ENCODE data around the gene OCEL1.
"Not testable (repeated sequence)": the region's sequence is repeated elsewhere in the genome, so short reads cannot be mapped to it uniquely, and the experiment has no call there.

The OCEL1 gene

GRCh38 chr19:17255150-17255621 is 29.2 kb downstream of the OCEL1 start:
- no peaks in the 10 kb centered on the region for H3K9me3 ChIP-seq
- in situ Hi-C loops (cut with MboI; ENCODE audit: low sequenced_read_pairs) = no loop called here
- H3K36me3 ChIP-seq (replicated peaks) = no peaks in the 10 kb centered on the region
- H3K4me3 ChIP-seq = no peak overlapping the region
- no peak for DNase-seq (ENCODE audit: low spot score in 2 of 2)
- H3K4me1 ChIP-seq = no peaks in the 10 kb centered on the region
- H3K27me3 ChIP-seq (ENCODE audit: low read depth) = no peaks in the 10 kb centered on the region

- no peak overlapping the region for H3K4me3 ChIP-seq
- no peak for DNase-seq (ENCODE audit: low spot score in 2 of 2)
- no peaks in the 10 kb centered on the region for H3K27me3 ChIP-seq (ENCODE audit: low read depth)
- peaks cover 2% of the 10 kb centered on the region for H3K4me1 ChIP-seq
- H3K36me3 ChIP-seq (replicated peaks) = no peaks in the 10 kb centered on the region
- no peaks in the 10 kb centered on the region for H3K9me3 ChIP-seq
- in situ Hi-C loops (cut with MboI; ENCODE audit: low sequenced_read_pairs) = no loop called here
Observed at GRCh38 chr19:17256130-17256529, 30.1 kb downstream of the OCEL1 start.

GRCh38 chr19:17259118-17259780 is 33.2 kb downstream of the OCEL1 start:
- H3K4me1 ChIP-seq = peaks cover 2% of the 10 kb centered on the region
- no peaks in the 10 kb centered on the region for H3K9me3 ChIP-seq
- no peaks in the 10 kb centered on the region for H3K36me3 ChIP-seq (replicated peaks)
- H3K27me3 ChIP-seq (ENCODE audit: low read depth) = no peaks in the 10 kb centered on the region
- H3K4me3 ChIP-seq = no peak overlapping the region
- DNase-seq (ENCODE audit: low spot score in 2 of 2) = no peak
- in situ Hi-C loops (cut with MboI; ENCODE audit: low sequenced_read_pairs) = no loop called here

GRCh38 chr19:17259934-17260333 is 33.9 kb downstream of the OCEL1 start:
- H3K4me3 ChIP-seq = no peak overlapping the region

GRCh38 chr19:17260842-17261325 is 34.9 kb downstream of the OCEL1 start:
- H3K4me1 ChIP-seq = peaks cover 2% of the 10 kb centered on the region
- H3K27me3 ChIP-seq (ENCODE audit: low read depth) = no peaks in the 10 kb centered on the region
- H3K4me3 ChIP-seq = no peak overlapping the region
- peak; percentile 92 to 95 for DNase-seq (ENCODE audit: low spot score in 2 of 2)
- no peaks in the 10 kb centered on the region for H3K36me3 ChIP-seq (replicated peaks)
- in situ Hi-C loops (cut with MboI; ENCODE audit: low sequenced_read_pairs) = no loop called here
- H3K9me3 ChIP-seq = no peaks in the 10 kb centered on the region

More at GRCh38 chr19:17259934-17260333, 33.9 kb downstream of the OCEL1 start:
- in situ Hi-C loops (cut with MboI; ENCODE audit: low sequenced_read_pairs) = no loop called here
- peaks cover 2% of the 10 kb centered on the region for H3K4me1 ChIP-seq
- H3K9me3 ChIP-seq = no peaks in the 10 kb centered on the region
- no peaks in the 10 kb centered on the region for H3K27me3 ChIP-seq (ENCODE audit: low read depth)
- no peak for DNase-seq (ENCODE audit: low spot score in 2 of 2)
- no peaks in the 10 kb centered on the region for H3K36me3 ChIP-seq (replicated peaks)

- Histone ChIP-seq H3K4me3 (no peak overlapping the region), H3K4me1 (peaks cover 6% of the 10 kb centered on the region), H3K9me3 (no peaks in the 10 kb centered on the region), H3K27me3 (ENCODE audit: low read depth) (no peaks in the 10 kb centered on the region), H3K36me3 (replicated peaks) (no peaks in the 10 kb centered on the region)
- in situ Hi-C loops (cut with MboI; ENCODE audit: low sequenced_read_pairs) = no loop called here
- DNase-seq (ENCODE audit: low spot score in 2 of 2) = no peak
Observed at GRCh38 chr19:17262557-17262956, 36.5 kb downstream of the OCEL1 start.

- in situ Hi-C loops (cut with MboI; ENCODE audit: low sequenced_read_pairs) = no loop called here
- no peak for DNase-seq (ENCODE audit: low spot score in 2 of 2)
- Histone ChIP-seq H3K9me3 (no peaks in the 10 kb centered on the region), H3K4me1 (peaks cover 6% of the 10 kb centered on the region), H3K36me3 (replicated peaks) (peaks cover 3% of the 10 kb centered on the region), H3K4me3 (no peak overlapping the region), H3K27me3 (ENCODE audit: low read depth) (no peaks in the 10 kb centered on the region)
Observed at GRCh38 chr19:17263712-17264640, 38.0 kb downstream of the OCEL1 start.

- DNase-seq (ENCODE audit: low spot score in 2 of 2) = no peak
- peaks cover 6% of the 10 kb centered on the region for H3K4me1 ChIP-seq
- no peaks in the 10 kb centered on the region for H3K9me3 ChIP-seq
- no peaks in the 10 kb centered on the region for H3K27me3 ChIP-seq (ENCODE audit: low read depth)
- no peak within 1 kb of the TSS for H3K4me3 ChIP-seq
- peaks cover 7% of the 10 kb centered on the region for H3K36me3 ChIP-seq (replicated peaks)
- in situ Hi-C loops (cut with MboI; ENCODE audit: low sequenced_read_pairs) = no loop called here
Observed at GRCh38 chr19:17264641-17264979, 38.6 kb downstream of the OCEL1 start, which contains the start of gene USHBP1. Gene USHBP1, minus strand, starts transcription at chr19:17264745. Its CDS starts 446 bp downstream, at chr19:17264299.

- H3K4me1 ChIP-seq = peaks cover 5% of the 10 kb centered on the region
- DNase-seq (ENCODE audit: low spot score in 2 of 2) = no peak
Observed at GRCh38 chr19:17266026-17266425, 40.0 kb downstream of the OCEL1 start.

GRCh38 chr19:17266589-17266974 is 40.6 kb downstream of the OCEL1 start:
- Histone ChIP-seq H3K36me3 (replicated peaks) (peaks cover 17% of the 10 kb centered on the region), H3K4me3 (peak overlapping the region; percentile 4; the same call in 1 of the 2 replicates), H3K27me3 (ENCODE audit: low read depth) (no peaks in the 10 kb centered on the region), H3K4me1 (peaks cover 4% of the 10 kb centered on the region; the same call in 1 of the 2 replicates), H3K9me3 (no peaks in the 10 kb centered on the region)
- in situ Hi-C loops (cut with MboI; ENCODE audit: low sequenced_read_pairs) = no loop called here
- no peak for DNase-seq (ENCODE audit: low spot score in 2 of 2)

More at GRCh38 chr19:17266026-17266425, 40.0 kb downstream of the OCEL1 start:
- Histone ChIP-seq H3K36me3 (replicated peaks) (peaks cover 12% of the 10 kb centered on the region), H3K27me3 (ENCODE audit: low read depth) (no peaks in the 10 kb centered on the region), H3K9me3 (no peaks in the 10 kb centered on the region), H3K4me3 (no peak overlapping the region)
- in situ Hi-C loops (cut with MboI; ENCODE audit: low sequenced_read_pairs) = no loop called here

GRCh38 chr19:17266975-17267788 is 41.2 kb downstream of the OCEL1 start, which contains the start of gene BABAM1:
Gene BABAM1, plus strand, starts transcription at chr19:17267443. Its CDS starts 1,364 bp downstream, at chr19:17268807.
- DNase-seq (ENCODE audit: low spot score in 2 of 2) = peak; percentile 99 to 100
- H3K27me3 ChIP-seq (ENCODE audit: low read depth) = no peaks in the 10 kb centered on the region
- peak within 1 kb of the TSS; percentile 75 for H3K4me3 ChIP-seq
- H3K9me3 ChIP-seq = no peaks in the 10 kb centered on the region
- peaks cover 4% of the 10 kb centered on the region; the same call in 1 of the 2 replicates for H3K4me1 ChIP-seq
- in situ Hi-C loops (cut with MboI; ENCODE audit: low sequenced_read_pairs) = no loop called here
- peaks cover 21% of the 10 kb centered on the region for H3K36me3 ChIP-seq (replicated peaks)

GRCh38 chr19:17268754-17269153 is 42.7 kb downstream of the OCEL1 start:
- Histone ChIP-seq H3K36me3 (replicated peaks) (peaks cover 30% of the 10 kb centered on the region), H3K27me3 (ENCODE audit: low read depth) (no peaks in the 10 kb centered on the region), H3K9me3 (no peaks in the 10 kb centered on the region), H3K4me1 (peaks cover 4% of the 10 kb centered on the region; the same call in 1 of the 2 replicates), H3K4me3 (no peak overlapping the region)
- DNase-seq (ENCODE audit: low spot score in 2 of 2) = no peak
- in situ Hi-C loops (cut with MboI; ENCODE audit: low sequenced_read_pairs) = no loop called here

GRCh38 chr19:17274892-17275291 is 48.9 kb downstream of the OCEL1 start:
- H3K4me3 ChIP-seq; DNase-seq (ENCODE audit: low spot score in 2 of 2); H3K27me3 ChIP-seq (ENCODE audit: low read depth); H3K9me3 ChIP-seq; H3K4me1 ChIP-seq; in situ Hi-C loops (cut with MboI; ENCODE audit: low sequenced_read_pairs): not testable (repeated sequence)
- peaks cover 69% of the 10 kb centered on the region for H3K36me3 ChIP-seq (replicated peaks)
